ENCODE results near the gene DYNC1H1. TPM values are rescaled to one million over a fixed set of nuclear protein-coding genes. Genes with fewer than 3 reads are reported as not detected.

Gene DYNC1H1
- total RNA-seq, 2 donors from 2014 or later: 171 to 219 TPM

- Histone ChIP-seq H3K27ac (no peak overlapping the region), H3K27me3 (no peaks in the 10 kb centered on the region), H3K4me3 (no peak overlapping the region), H3K9me3 (no peaks in the 10 kb centered on the region), H3K4me1 (peaks cover 10% of the 10 kb centered on the region), H3K36me3 (replicated peaks in 1 of 2; ENCODE audit: insufficient read depth in 1 of 2, low read depth in 2 of 2) (no peaks in the 10 kb centered on the region)
- DNase-seq (no peak), ATAC-seq (no peak)
- intact Hi-C loops (cut with DNase I): no loop called here
- TF ChIP-seq CTCF (IDR thresholded peaks at IDR 0.05): no peak
- TF ChIP-seq POLR2A (IDR thresholded peaks at IDR 0.05): no peak
- 87 to 92% methylated on average over 3 of the region's 3 CpGs for WGBS, 2 donors
These were observed 126.3 kb downstream of the DYNC1H1 start for GRCh38 chr14:102090713-102091112.

- no peaks in the 10 kb centered on the region for H3K36me3 ChIP-seq (replicated peaks in 1 of 2; ENCODE audit: insufficient read depth in 1 of 2, low read depth in 2 of 2)
- no peak overlapping the region for H3K4me3 ChIP-seq
- no peaks in the 10 kb centered on the region for H3K27me3 ChIP-seq
- intact Hi-C loops (cut with DNase I): no loop called here
- peaks cover 12% of the 10 kb centered on the region for H3K4me1 ChIP-seq
- DNase-seq: no peak
- ATAC-seq: no peak
- WGBS, 2 donors: 89% methylated on average over 9 to 10 of the region's 10 CpGs
- TF ChIP-seq POLR2A (IDR thresholded peaks at IDR 0.05) (no peak), CTCF (IDR thresholded peaks at IDR 0.05) (no peak)
- no peaks in the 10 kb centered on the region for H3K9me3 ChIP-seq
- H3K27ac ChIP-seq: no peak overlapping the region
These were observed 128.4 kb downstream of the DYNC1H1 start for GRCh38 chr14:102092806-102093205.

GRCh38 chr14:102094101-102094500, 129.7 kb downstream of the DYNC1H1 start:
- TF ChIP-seq CTCF (IDR thresholded peaks at IDR 0.05) (peak in 1 of 7 experiments; percentile 3), POLR2A (IDR thresholded peaks at IDR 0.05) (no peak)
- DNase-seq (no peak), ATAC-seq (no peak)
- no peaks in the 10 kb centered on the region for H3K27me3 ChIP-seq
- no peak overlapping the region for H3K4me3 ChIP-seq
- intact Hi-C loops (cut with DNase I): no loop called here
- H3K9me3 ChIP-seq: no peaks in the 10 kb centered on the region
- WGBS, 2 donors: 39 to 44% methylated on average over 7 of the region's 7 CpGs
- H3K27ac ChIP-seq: no peak overlapping the region
- peaks cover 4% of the 10 kb centered on the region for H3K4me1 ChIP-seq
- no peaks in the 10 kb centered on the region for H3K36me3 ChIP-seq (replicated peaks in 1 of 2; ENCODE audit: insufficient read depth in 1 of 2, low read depth in 2 of 2)

- no peak for TF ChIP-seq CTCF (IDR thresholded peaks at IDR 0.05)
- no peak for TF ChIP-seq POLR2A (IDR thresholded peaks at IDR 0.05)
- no peak for ATAC-seq
- H3K4me3 ChIP-seq: no peak overlapping the region
- WGBS, 2 donors: 77 to 79% methylated on average over 6 of the region's 6 CpGs
- no peaks in the 10 kb centered on the region for H3K27me3 ChIP-seq
- H3K36me3 ChIP-seq (replicated peaks in 1 of 2; ENCODE audit: insufficient read depth in 1 of 2, low read depth in 2 of 2): no peaks in the 10 kb centered on the region
- no peak overlapping the region for H3K27ac ChIP-seq
- H3K9me3 ChIP-seq: no peaks in the 10 kb centered on the region
- DNase-seq: no peak
- peaks cover 4% of the 10 kb centered on the region for H3K4me1 ChIP-seq
- intact Hi-C loops (cut with DNase I): loop anchor here (5.0 kb wide), 1 partner anchor 43 kb away; no protein-coding TSS in a partner anchor
These were observed 131.0 kb downstream of the DYNC1H1 start for GRCh38 chr14:102095231-102095870.
